HCT116 (cell line): ENCODE data around the gene GNS. TPM values are rescaled to one million over a fixed set of nuclear protein-coding genes. Genes with fewer than 3 reads are reported as not detected.

Source experiments
- ATAC-seq: fragments of 200-7000 bp; cut with Tn5 transposase; 2 replicates; pipeline ENCODE4 v1.9.1; 2020; ENCODE audit warnings: mild to moderate bottlenecking, moderate library complexity
- BruUV-seq: library from RNA; stranded (reverse); fragments of 400-500 nt; replicated peaks from 2 replicates; lab custom pipeline; 2021; lab: Mats Ljungman, UMichigan
- CTCF ChIA-PET: fragments of 300-600 bp; sonication (Branson Sonifier 250); formaldehyde crosslinking; loops from one replicate; lab custom pipeline; 2021; ENCODE audit warnings: antibody characterized with exemption; lab: Charles Lee
- POLR2A ChIA-PET: fragments of 300-600, 350-600 bp; sonication (Branson Sonifier 250); formaldehyde crosslinking; loops from one replicate; lab custom pipeline; 2021; ENCODE audit warnings: antibody characterized with exemption; lab: Charles Lee
- RAD21 ChIA-PET, 2 experiments: fragments of 300-600 bp; sonication (Branson Sonifier 250); formaldehyde crosslinking; loops; one replicate each; lab custom pipeline; 2023; ENCODE audit warnings: low total read pairs in 2 of 2; ENCODE audit not compliant: uncharacterized antibody in 2 of 2, unreplicated experiment in 2 of 2, low non-redundant PET in 1 of 2; lab: Charles Lee
- DNase-seq: peaks from one replicate; pipeline ENCODE4 v3.0.0-alpha.2; 2010; ENCODE audit warnings: low read depth, low spot score
- H2AFZ ChIP-seq: fragments of 200-600 bp; shearing (Covaris generic), sonication (generic); 2 replicates; pipeline ENCODE4 v1.6.1; 2017; ENCODE audit warnings: low read depth, mixed run types, mixed read lengths, antibody characterized with exemption, low read length; ENCODE audit not compliant: poor library complexity, severe bottlenecking
- H3K27ac ChIP-seq: 2 replicates; pipeline ENCODE4 v1.5.1; 2012; ENCODE audit warnings: low read depth, low read length
- H3K27me3 ChIP-seq: fragments of 200-600 bp; sonication (generic); 2 replicates; pipeline ENCODE4 v1.6.1; 2016; ENCODE audit warnings: mixed run types, low read length, mixed read lengths; ENCODE audit not compliant: insufficient read depth
- H3K36me3 ChIP-seq, 2 experiments: fragments of 200-500 bp in 1 of 2; fragments of 200-600 bp in 1 of 2; sonication (Bioruptor generic) in 1 of 2; sonication (generic) in 1 of 2; 2 replicates each; pipeline versions ENCODE4 v1.5.1 to v1.6.1; 2014 to 2016; ENCODE audit warnings: low read length in 2 of 2, inconsistent platforms in 1 of 2, mixed read lengths in 1 of 2, mixed run types in 1 of 2; ENCODE audit not compliant: insufficient read depth in 2 of 2, control insufficient read depth in 1 of 2
- H3K4me1 ChIP-seq, 2 experiments: fragments of 200-600 bp in 1 of 2; sonication (generic) in 1 of 2; 2 replicates each; pipeline versions ENCODE4 v1.5.1 to v1.6.1; 2012 to 2017; ENCODE audit warnings: low read length in 2 of 2, inconsistent platforms in 1 of 2, mild to moderate bottlenecking in 1 of 2, mixed read lengths in 1 of 2, mixed run types in 1 of 2, moderate library complexity in 1 of 2; ENCODE audit not compliant: insufficient read depth in 2 of 2, control insufficient read depth in 1 of 2
- H3K4me2 ChIP-seq: fragments of 200-600 bp; sonication (generic); 2 replicates; pipeline ENCODE4 v1.6.1; 2017; ENCODE audit warnings: mixed run types, low read length, mixed read lengths
- H3K4me3 ChIP-seq, 2 experiments: fragments of 200-600 bp in 1 of 2; sonication (generic) in 1 of 2; replicated peaks in 1 of 2; 2 replicates each; pipeline ENCODE4 v1.5.1; 2011 to 2016; ENCODE audit warnings: low read length in 2 of 2, control low read depth in 1 of 2, low read depth in 1 of 2, mild to moderate bottlenecking in 1 of 2, mixed read lengths in 1 of 2, mixed run types in 1 of 2
- H3K79me2 ChIP-seq: fragments of 200-600 bp; sonication (generic); 2 replicates; pipeline ENCODE4 v1.6.1; 2017; ENCODE audit warnings: mild to moderate bottlenecking, mixed run types, low read length, moderate library complexity, mixed read lengths; ENCODE audit not compliant: insufficient read depth
- H3K9ac ChIP-seq: fragments of 200-600 bp; sonication (generic); 2 replicates; pipeline ENCODE4 v1.6.1; 2016; ENCODE audit warnings: low read length, mixed read lengths
- H3K9me2 ChIP-seq: fragments of 200-600 bp; sonication (generic), shearing (Covaris generic); 2 replicates; pipeline ENCODE4 v1.6.1; 2017; ENCODE audit warnings: mixed run types, mild to moderate bottlenecking, moderate library complexity; ENCODE audit not compliant: insufficient read depth
- H3K9me3 ChIP-seq, 2 experiments: fragments of 200-500 bp in 1 of 2; fragments of 200-600 bp in 1 of 2; sonication (Bioruptor generic) in 1 of 2; sonication (generic) in 1 of 2; 2 replicates each; pipeline ENCODE4 v1.6.1; 2014 to 2017; ENCODE audit warnings: low read length in 2 of 2, mixed read lengths in 2 of 2, inconsistent platforms in 1 of 2, low read depth in 1 of 2, mild to moderate bottlenecking in 1 of 2, mixed run types in 1 of 2, moderate library complexity in 1 of 2; ENCODE audit not compliant: control insufficient read depth in 1 of 2, insufficient read depth in 1 of 2
- H4K20me1 ChIP-seq: fragments of 200-600 bp; sonication (generic), shearing (Covaris generic); 2 replicates; pipeline ENCODE4 v1.6.1; 2017; ENCODE audit warnings: mixed run types, mild to moderate bottlenecking, moderate library complexity; ENCODE audit not compliant: insufficient read depth
- CEBPB ChIP-seq: IDR thresholded peaks from 2 replicates; pipeline ENCODE4 v1.6.1; 2012; ENCODE audit warnings: low read depth
- EGR1 ChIP-seq: IDR thresholded peaks from 2 replicates; pipeline ENCODE4 v1.6.1; 2012; ENCODE audit warnings: low read depth
- FOSL1 ChIP-seq: IDR thresholded peaks from 2 replicates; pipeline ENCODE4 v1.6.1; 2012; ENCODE audit warnings: low read depth
- JUND ChIP-seq: IDR thresholded peaks from 2 replicates; pipeline ENCODE4 v1.6.1; 2012
- RAD21 ChIP-seq: IDR thresholded peaks from 2 replicates; pipeline ENCODE4 v1.6.1; 2012; ENCODE audit warnings: low read depth, mild to moderate bottlenecking
- SIN3A ChIP-seq: IDR thresholded peaks from 2 replicates; pipeline ENCODE4 v1.6.1; 2012; ENCODE audit warnings: low read depth
- SP1 ChIP-seq: IDR thresholded peaks from 2 replicates; pipeline ENCODE4 v1.6.1; 2012; ENCODE audit warnings: low read depth
- SRF ChIP-seq: IDR thresholded peaks from 2 replicates; pipeline ENCODE4 v1.6.1; 2012; ENCODE audit warnings: low read depth
- YY1 ChIP-seq: IDR thresholded peaks from 2 replicates; pipeline ENCODE4 v1.6.1; 2011; ENCODE audit warnings: low read length, low read depth, moderate library complexity, mild to moderate bottlenecking; ENCODE audit not compliant: insufficient replicate concordance; ENCODE audit errors: extremely low read depth
- ZBTB33 ChIP-seq: IDR thresholded peaks from 2 replicates; pipeline ENCODE4 v1.6.1; 2011; ENCODE audit warnings: mild to moderate bottlenecking, low read length, moderate library complexity; ENCODE audit not compliant: insufficient replicate concordance; ENCODE audit errors: extremely low read depth
- ZFX ChIP-seq: fragments of 450-650 bp; IDR thresholded peaks from 2 replicates; pipeline ENCODE4 v1.6.1; 2017
- intact Hi-C: fragments of 100-400 bp; cut with micrococcal nuclease; formaldehyde crosslinking; loops from 2 replicates; pipeline ENCODE4 v1.10.0; 2022
- total RNA-seq: library from RNA; stranded (reverse); gene quantifications from one replicate; pipeline ENCODE4 v1.2.1, GENCODE V29; 2021; ENCODE audit not compliant: unreplicated experiment
- TF ChIP-seq, protein P1 (sequence below), 3 experiments: fragments of 200-600 bp in 1 of 3; sonication (generic) in 1 of 3; IDR thresholded peaks in 2 of 3; conservative IDR thresholded peaks in 1 of 3; 2 replicates each; pipeline ENCODE4 v1.5.1; 2012 to 2017; ENCODE audit warnings: low read depth in 2 of 3, low read length in 2 of 3, antibody characterized with exemption in 1 of 3, borderline replicate concordance in 1 of 3, control low read depth in 1 of 3, mild to moderate bottlenecking in 1 of 3, mixed read lengths in 1 of 3, mixed run types in 1 of 3, moderate library complexity in 1 of 3; ENCODE audit not compliant: insufficient read depth in 1 of 3
- TF ChIP-seq, protein P2 (sequence below): IDR thresholded peaks from 2 replicates; pipeline ENCODE4 v1.6.1; 2012
- TF ChIP-seq, protein P3 (sequence below): IDR thresholded peaks from 2 replicates; pipeline ENCODE4 v1.6.1; 2012

GNS gene
- total RNA-seq, 1 experiment from 2014 or later: 45.7 TPM

GRCh38 chr12:64673490-64674169 lies 85.6 kb downstream of the GNS start:
- H3K79me2 ChIP-seq: peaks cover 81% of the 10 kb centered on the region
- ATAC-seq (peak; percentile 32), DNase-seq (no peak)
- no TSS peak for BruUV-seq
- no peak overlapping the region for H2AFZ ChIP-seq
- no peaks in the 10 kb centered on the region for H3K27me3 ChIP-seq
- CTCF ChIA-PET: interaction anchor here (1.6 kb wide), 1 partner anchor 124 kb away, joined by 4 read pairs; no protein-coding TSS in a partner anchor
- TF ChIP-seq SRF: peak; percentile 25; the same call in 1 of the 2 replicates
- TF ChIP-seq SIN3A: no peak
- H3K9me2 ChIP-seq: no peaks in the 10 kb centered on the region
- no peaks in the 10 kb centered on the region for H3K36me3 ChIP-seq
- RAD21 ChIA-PET: no interaction called here
- H4K20me1 ChIP-seq: no peaks in the 10 kb centered on the region; the same call in 1 of the 2 replicates
- H3K4me2 ChIP-seq: peak overlapping the region; percentile 76
- H3K4me1 ChIP-seq: peaks cover 91 to 96% of the 10 kb centered on the region in 2 experiments
- no peaks in the 10 kb centered on the region for H3K9me3 ChIP-seq
- H3K4me3 ChIP-seq: peak overlapping the region in 1 of 2 experiments; percentile 39; a peak in 2 of 4 replicates
- H3K27ac ChIP-seq: peak overlapping the region; percentile 80
- peak overlapping the region; percentile 42 for H3K9ac ChIP-seq
- intact Hi-C loops: loop anchor here (5.0 kb wide), 1 partner anchor 46 kb away; no protein-coding TSS in a partner anchor
- POLR2A ChIA-PET: no interaction called here

DNA sequence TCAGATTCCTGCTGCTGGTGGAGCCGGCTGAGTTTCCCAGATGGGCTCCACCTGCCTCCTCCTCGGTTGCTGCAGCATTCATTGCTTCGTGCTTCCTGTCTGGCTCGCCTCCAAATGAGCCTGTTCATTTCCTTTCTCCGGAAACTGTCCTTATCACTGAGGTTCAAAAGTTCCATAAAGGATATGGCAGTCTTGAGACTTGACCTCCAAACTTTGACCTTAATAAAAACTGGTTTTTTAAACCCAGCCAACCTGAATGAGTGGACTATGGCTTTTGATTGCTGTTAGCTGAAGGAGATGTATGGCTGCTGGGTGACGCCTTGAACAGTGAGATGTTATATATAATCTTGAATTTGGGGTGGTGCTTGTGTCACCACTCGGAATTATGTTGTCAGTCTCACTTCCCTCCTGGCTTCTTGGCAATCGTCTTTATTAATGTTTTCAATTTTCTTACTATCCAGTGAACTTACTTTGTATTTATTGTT lies 86.2 kb downstream of the GNS start:
- ChIA-PET CTCF (interaction anchor here (1.6 kb wide), 1 partner anchor 124 kb away, joined by 4 read pairs; no protein-coding TSS in a partner anchor), POLR2A (no interaction called here), RAD21 (no interaction called here)
- no peaks in the 10 kb centered on the region; the same call in 1 of the 2 replicates for H4K20me1 ChIP-seq
- no peaks in the 10 kb centered on the region for H3K36me3 ChIP-seq
- peak overlapping the region; percentile 80 for H3K27ac ChIP-seq
- intact Hi-C loops: loop anchor here (5.0 kb wide), 1 partner anchor 46 kb away; no protein-coding TSS in a partner anchor
- peak overlapping the region; percentile 76 for H3K4me2 ChIP-seq
- peak overlapping the region; percentile 22 to 39 for H3K4me3 ChIP-seq
- H3K9me2 ChIP-seq: no peaks in the 10 kb centered on the region
- ATAC-seq (peak; percentile 47), DNase-seq (peak; percentile 56)
- peaks cover 80% of the 10 kb centered on the region for H3K79me2 ChIP-seq
- no peak overlapping the region for H2AFZ ChIP-seq
- no peaks in the 10 kb centered on the region for H3K27me3 ChIP-seq
- peaks cover 85 to 94% of the 10 kb centered on the region in 2 experiments for H3K4me1 ChIP-seq
- no TSS peak for BruUV-seq
- H3K9ac ChIP-seq: peak overlapping the region; percentile 42
- H3K9me3 ChIP-seq: no peaks in the 10 kb centered on the region
- TF ChIP-seq, protein P1, sequence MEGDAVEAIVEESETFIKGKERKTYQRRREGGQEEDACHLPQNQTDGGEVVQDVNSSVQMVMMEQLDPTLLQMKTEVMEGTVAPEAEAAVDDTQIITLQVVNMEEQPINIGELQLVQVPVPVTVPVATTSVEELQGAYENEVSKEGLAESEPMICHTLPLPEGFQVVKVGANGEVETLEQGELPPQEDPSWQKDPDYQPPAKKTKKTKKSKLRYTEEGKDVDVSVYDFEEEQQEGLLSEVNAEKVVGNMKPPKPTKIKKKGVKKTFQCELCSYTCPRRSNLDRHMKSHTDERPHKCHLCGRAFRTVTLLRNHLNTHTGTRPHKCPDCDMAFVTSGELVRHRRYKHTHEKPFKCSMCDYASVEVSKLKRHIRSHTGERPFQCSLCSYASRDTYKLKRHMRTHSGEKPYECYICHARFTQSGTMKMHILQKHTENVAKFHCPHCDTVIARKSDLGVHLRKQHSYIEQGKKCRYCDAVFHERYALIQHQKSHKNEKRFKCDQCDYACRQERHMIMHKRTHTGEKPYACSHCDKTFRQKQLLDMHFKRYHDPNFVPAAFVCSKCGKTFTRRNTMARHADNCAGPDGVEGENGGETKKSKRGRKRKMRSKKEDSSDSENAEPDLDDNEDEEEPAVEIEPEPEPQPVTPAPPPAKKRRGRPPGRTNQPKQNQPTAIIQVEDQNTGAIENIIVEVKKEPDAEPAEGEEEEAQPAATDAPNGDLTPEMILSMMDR (IDR thresholded peaks at IDR 0.05 in 2 of 3, conservative IDR thresholded peaks at IDR 0.05 in 1 of 3; ENCODE audit: borderline replicate concordance in 1 of 3, insufficient read depth in 1 of 3, low read depth in 2 of 3, low read length in 2 of 3): no peak
- TF ChIP-seq ZBTB33 (no peak), FOSL1 (no peak; the same call in 1 of the 2 replicates), YY1 (no peak), CEBPB (peak; percentile 41; the same call in 1 of the 2 replicates), SP1 (peak; percentile 80), EGR1 (peak; percentile 20; the same call in 1 of the 2 replicates), ZFX (no peak), SIN3A (0 out of 2 replicates have a peak, but pooled peaks have one; percentile 41), JUND (peak; percentile 37; the same call in 1 of the 2 replicates), RAD21 (no peak), SRF (no peak)
- TF ChIP-seq, protein P2, sequence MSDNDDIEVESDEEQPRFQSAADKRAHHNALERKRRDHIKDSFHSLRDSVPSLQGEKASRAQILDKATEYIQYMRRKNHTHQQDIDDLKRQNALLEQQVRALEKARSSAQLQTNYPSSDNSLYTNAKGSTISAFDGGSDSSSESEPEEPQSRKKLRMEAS: peak; percentile 70
- TF ChIP-seq, protein P3, sequence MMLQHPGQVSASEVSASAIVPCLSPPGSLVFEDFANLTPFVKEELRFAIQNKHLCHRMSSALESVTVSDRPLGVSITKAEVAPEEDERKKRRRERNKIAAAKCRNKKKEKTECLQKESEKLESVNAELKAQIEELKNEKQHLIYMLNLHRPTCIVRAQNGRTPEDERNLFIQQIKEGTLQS: no peak
